GM23338 (cell line): ENCODE measurements around the gene XPC. TPM values are rescaled to one million over a fixed set of nuclear protein-coding genes. Genes with fewer than 3 reads are reported as not detected.

Experiments
- ATAC-seq: fragments of 200-7000 bp; cut with Tn5 transposase; 3 replicates; pipeline ENCODE4 v1.9.1; 2020
- DNase-seq: peaks from one replicate; pipeline ENCODE4 v3.0.0-alpha.2; 2015; ENCODE audit warnings: low spot score
- H2AFZ ChIP-seq: fragments of 200-600 bp; sonication (generic); 2 replicates; pipeline ENCODE4 v1.8.0; 2016; ENCODE audit warnings: antibody characterized with exemption, mild to moderate bottlenecking, moderate library complexity
- H3F3A ChIP-seq: fragments of 200-600 bp; sonication (generic); replicated peaks from 2 replicates; pipeline ENCODE4 v1.8.0; 2017; ENCODE audit warnings: antibody characterized with exemption, mixed run types, low read depth
- H3K27ac ChIP-seq: fragments of 200-600 bp; sonication (generic); 2 replicates; pipeline ENCODE4 v1.6.1; 2016; ENCODE audit warnings: low read depth
- H3K27me3 ChIP-seq: fragments of 200-600 bp; sonication (generic); 2 replicates; pipeline ENCODE4 v1.8.0; 2016; ENCODE audit warnings: mild to moderate bottlenecking, mixed run types, moderate library complexity; ENCODE audit not compliant: insufficient read depth
- H3K36me3 ChIP-seq: fragments of 200-600 bp; sonication (generic); 2 replicates; pipeline ENCODE4 v1.8.0; 2016; ENCODE audit warnings: mild to moderate bottlenecking; ENCODE audit not compliant: insufficient read depth
- H3K4me1 ChIP-seq: fragments of 200-600 bp; sonication (generic); 2 replicates; pipeline ENCODE4 v1.8.0; 2016; ENCODE audit warnings: mild to moderate bottlenecking, moderate library complexity; ENCODE audit not compliant: insufficient read depth
- H3K4me2 ChIP-seq: fragments of 200-600 bp; sonication (generic); 2 replicates; pipeline ENCODE4 v1.7.1; 2017; ENCODE audit warnings: mixed run types
- H3K4me3 ChIP-seq: fragments of 200-600 bp; sonication (generic); 2 replicates; pipeline ENCODE4 v1.6.1; 2016; ENCODE audit warnings: mixed run types
- H3K79me2 ChIP-seq: fragments of 200-600 bp; sonication (generic); replicated peaks from 2 replicates; pipeline ENCODE4 v1.8.0; 2017; ENCODE audit warnings: mild to moderate bottlenecking; ENCODE audit not compliant: insufficient read depth
- H3K9me2 ChIP-seq: fragments of 200-600 bp; sonication (generic); 2 replicates; pipeline ENCODE4 v1.8.0; 2017; ENCODE audit not compliant: insufficient read depth
- H4K20me1 ChIP-seq: fragments of 200-600 bp; sonication (generic); replicated peaks from 2 replicates; pipeline ENCODE4 v1.8.0; 2017; ENCODE audit warnings: mild to moderate bottlenecking; ENCODE audit not compliant: insufficient read depth
- H3K27ac Mint-ChIP-seq: 2 replicates; pipeline ENCODE4 v1.8.0; 2020; ENCODE audit warnings: inconsistent platforms, mild to moderate bottlenecking, moderate library complexity, mixed read lengths
- H3K27me3 Mint-ChIP-seq: 3 replicates; pipeline ENCODE4 v1.8.0; 2022; ENCODE audit warnings: low read depth, mild to moderate bottlenecking, moderate library complexity, mixed read lengths, inconsistent platforms; ENCODE audit not compliant: insufficient read depth, poor library complexity
- H3K36me3 Mint-ChIP-seq: 3 replicates; pipeline ENCODE4 v1.8.0; 2021; ENCODE audit warnings: low read depth, mild to moderate bottlenecking, inconsistent platforms, moderate library complexity, mixed read lengths
- H3K4me1 Mint-ChIP-seq: 3 replicates; pipeline ENCODE4 v1.8.0; 2020; ENCODE audit warnings: mild to moderate bottlenecking, inconsistent platforms, mixed read lengths
- H3K4me3 Mint-ChIP-seq: 3 replicates; pipeline ENCODE4 v1.8.0; 2021; ENCODE audit warnings: moderate library complexity, mild to moderate bottlenecking, inconsistent platforms, mixed read lengths
- H3K9me3 Mint-ChIP-seq: 3 replicates; pipeline ENCODE4 v1.8.0; 2020; ENCODE audit warnings: moderate library complexity, mild to moderate bottlenecking, inconsistent platforms, mixed read lengths
- CREB1 ChIP-seq: fragments of 250-450 bp; sonication (Bioruptor Pico); IDR thresholded peaks from 2 replicates; pipeline ENCODE4 v1.5.0; 2020; ENCODE audit warnings: low read depth, mild to moderate bottlenecking, moderate library complexity
- EZH2phosphoT487 ChIP-seq: fragments of 200-600 bp; sonication (generic); IDR thresholded peaks from one replicate; pipeline ENCODE4 v1.8.1; 2018; ENCODE audit warnings: antibody characterized with exemption; ENCODE audit not compliant: unreplicated experiment
- POLR2AphosphoS5 ChIP-seq: IDR thresholded peaks from 2 replicates; pipeline ENCODE4 v1.6.1; 2016; ENCODE audit warnings: antibody characterized with exemption, low read depth
- STAT1 ChIP-seq: IDR thresholded peaks from one replicate; pipeline ENCODE4 v1.6.1; 2016; ENCODE audit warnings: antibody characterized with exemption; ENCODE audit not compliant: unreplicated experiment
- ZNF114 ChIP-seq: fragments of 250-450 bp; sonication (Bioruptor Pico); IDR thresholded peaks from 2 replicates; pipeline ENCODE4 v1.5.0; 2020; ENCODE audit warnings: mild to moderate bottlenecking, moderate library complexity
- polyA plus RNA-seq: library from polyadenylated mRNA; unstranded; fragments of >200 nt; fragmentation: Nextera tagmentation; extraction: Ambion mirVana; gene quantifications from 2 replicates; pipeline ENCODE4 v1.2.1, GENCODE V29; 2016
- total RNA-seq: library from RNA; depleted of rRNA; stranded (reverse); fragments of >200 nt; shearing (Covaris generic); gene quantifications from 2 replicates; pipeline ENCODE4 v1.2.3, GENCODE V29; 2014
- TF ChIP-seq, protein P1 (sequence below): IDR thresholded peaks from one replicate; pipeline ENCODE4 v1.6.1; 2018; ENCODE audit warnings: antibody characterized with exemption; ENCODE audit not compliant: unreplicated experiment
- TF ChIP-seq, protein P2 (sequence below): fragments of 250-450 bp; sonication (Bioruptor Pico); IDR thresholded peaks from 2 replicates; pipeline ENCODE4 v1.5.0; 2020; ENCODE audit warnings: mild to moderate bottlenecking, moderate library complexity
- TF ChIP-seq, protein P3 (sequence below): IDR thresholded peaks from 2 replicates; pipeline ENCODE4 v1.6.1; 2016; ENCODE audit warnings: antibody characterized with exemption

XPC gene
- total and polyA plus RNA-seq, 2 experiments from 2014 or later: 34.9 to 41.5 TPM

DNA sequence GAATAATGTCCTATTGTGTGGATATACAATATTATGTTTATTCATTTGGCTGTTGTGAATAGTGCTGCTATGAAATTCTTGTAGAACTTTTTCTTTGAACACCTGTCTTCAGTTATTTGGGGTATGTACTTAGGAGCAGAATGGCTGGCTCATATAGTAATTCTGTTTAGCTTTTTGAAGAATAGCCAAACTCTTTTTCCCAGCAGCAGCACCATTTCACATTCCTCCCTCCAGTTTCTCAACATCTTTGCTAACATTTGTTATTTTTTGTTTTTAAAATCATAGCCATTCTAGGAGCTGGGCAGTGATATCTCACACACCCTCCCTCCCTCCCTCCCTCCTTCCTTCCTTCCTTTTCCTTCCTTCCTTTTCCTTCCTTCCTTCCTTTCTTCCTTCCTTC, 40.0 kb upstream of the XPC start:
- H3K27me3 ChIP-seq: no peaks in the 10 kb centered on the region
- no peaks in the 10 kb centered on the region for H3F3A ChIP-seq
- H3K36me3 ChIP-seq: no peaks in the 10 kb centered on the region; the same call in 1 of the 2 replicates
- Mint-ChIP-seq H3K4me1 (peaks cover 5% of the 10 kb centered on the region; the same call in 2 of the 3 replicates), H3K9me3 (peaks cover 32% of the 10 kb centered on the region), H3K27ac (no peak overlapping the region), H3K27me3 (peaks cover 7% of the 10 kb centered on the region), H3K4me3 (no peak overlapping the region), H3K36me3 (peaks cover 9% of the 10 kb centered on the region)
- 0 out of 2 replicates have a peak, but pooled peaks cover 3% of the 10 kb centered on the region for H3K9me2 ChIP-seq
- ATAC-seq (no peak), DNase-seq (no peak)
- TF ChIP-seq, protein P1, sequence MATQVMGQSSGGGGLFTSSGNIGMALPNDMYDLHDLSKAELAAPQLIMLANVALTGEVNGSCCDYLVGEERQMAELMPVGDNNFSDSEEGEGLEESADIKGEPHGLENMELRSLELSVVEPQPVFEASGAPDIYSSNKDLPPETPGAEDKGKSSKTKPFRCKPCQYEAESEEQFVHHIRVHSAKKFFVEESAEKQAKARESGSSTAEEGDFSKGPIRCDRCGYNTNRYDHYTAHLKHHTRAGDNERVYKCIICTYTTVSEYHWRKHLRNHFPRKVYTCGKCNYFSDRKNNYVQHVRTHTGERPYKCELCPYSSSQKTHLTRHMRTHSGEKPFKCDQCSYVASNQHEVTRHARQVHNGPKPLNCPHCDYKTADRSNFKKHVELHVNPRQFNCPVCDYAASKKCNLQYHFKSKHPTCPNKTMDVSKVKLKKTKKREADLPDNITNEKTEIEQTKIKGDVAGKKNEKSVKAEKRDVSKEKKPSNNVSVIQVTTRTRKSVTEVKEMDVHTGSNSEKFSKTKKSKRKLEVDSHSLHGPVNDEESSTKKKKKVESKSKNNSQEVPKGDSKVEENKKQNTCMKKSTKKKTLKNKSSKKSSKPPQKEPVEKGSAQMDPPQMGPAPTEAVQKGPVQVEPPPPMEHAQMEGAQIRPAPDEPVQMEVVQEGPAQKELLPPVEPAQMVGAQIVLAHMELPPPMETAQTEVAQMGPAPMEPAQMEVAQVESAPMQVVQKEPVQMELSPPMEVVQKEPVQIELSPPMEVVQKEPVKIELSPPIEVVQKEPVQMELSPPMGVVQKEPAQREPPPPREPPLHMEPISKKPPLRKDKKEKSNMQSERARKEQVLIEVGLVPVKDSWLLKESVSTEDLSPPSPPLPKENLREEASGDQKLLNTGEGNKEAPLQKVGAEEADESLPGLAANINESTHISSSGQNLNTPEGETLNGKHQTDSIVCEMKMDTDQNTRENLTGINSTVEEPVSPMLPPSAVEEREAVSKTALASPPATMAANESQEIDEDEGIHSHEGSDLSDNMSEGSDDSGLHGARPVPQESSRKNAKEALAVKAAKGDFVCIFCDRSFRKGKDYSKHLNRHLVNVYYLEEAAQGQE: no peak
- TF ChIP-seq, protein P2, sequence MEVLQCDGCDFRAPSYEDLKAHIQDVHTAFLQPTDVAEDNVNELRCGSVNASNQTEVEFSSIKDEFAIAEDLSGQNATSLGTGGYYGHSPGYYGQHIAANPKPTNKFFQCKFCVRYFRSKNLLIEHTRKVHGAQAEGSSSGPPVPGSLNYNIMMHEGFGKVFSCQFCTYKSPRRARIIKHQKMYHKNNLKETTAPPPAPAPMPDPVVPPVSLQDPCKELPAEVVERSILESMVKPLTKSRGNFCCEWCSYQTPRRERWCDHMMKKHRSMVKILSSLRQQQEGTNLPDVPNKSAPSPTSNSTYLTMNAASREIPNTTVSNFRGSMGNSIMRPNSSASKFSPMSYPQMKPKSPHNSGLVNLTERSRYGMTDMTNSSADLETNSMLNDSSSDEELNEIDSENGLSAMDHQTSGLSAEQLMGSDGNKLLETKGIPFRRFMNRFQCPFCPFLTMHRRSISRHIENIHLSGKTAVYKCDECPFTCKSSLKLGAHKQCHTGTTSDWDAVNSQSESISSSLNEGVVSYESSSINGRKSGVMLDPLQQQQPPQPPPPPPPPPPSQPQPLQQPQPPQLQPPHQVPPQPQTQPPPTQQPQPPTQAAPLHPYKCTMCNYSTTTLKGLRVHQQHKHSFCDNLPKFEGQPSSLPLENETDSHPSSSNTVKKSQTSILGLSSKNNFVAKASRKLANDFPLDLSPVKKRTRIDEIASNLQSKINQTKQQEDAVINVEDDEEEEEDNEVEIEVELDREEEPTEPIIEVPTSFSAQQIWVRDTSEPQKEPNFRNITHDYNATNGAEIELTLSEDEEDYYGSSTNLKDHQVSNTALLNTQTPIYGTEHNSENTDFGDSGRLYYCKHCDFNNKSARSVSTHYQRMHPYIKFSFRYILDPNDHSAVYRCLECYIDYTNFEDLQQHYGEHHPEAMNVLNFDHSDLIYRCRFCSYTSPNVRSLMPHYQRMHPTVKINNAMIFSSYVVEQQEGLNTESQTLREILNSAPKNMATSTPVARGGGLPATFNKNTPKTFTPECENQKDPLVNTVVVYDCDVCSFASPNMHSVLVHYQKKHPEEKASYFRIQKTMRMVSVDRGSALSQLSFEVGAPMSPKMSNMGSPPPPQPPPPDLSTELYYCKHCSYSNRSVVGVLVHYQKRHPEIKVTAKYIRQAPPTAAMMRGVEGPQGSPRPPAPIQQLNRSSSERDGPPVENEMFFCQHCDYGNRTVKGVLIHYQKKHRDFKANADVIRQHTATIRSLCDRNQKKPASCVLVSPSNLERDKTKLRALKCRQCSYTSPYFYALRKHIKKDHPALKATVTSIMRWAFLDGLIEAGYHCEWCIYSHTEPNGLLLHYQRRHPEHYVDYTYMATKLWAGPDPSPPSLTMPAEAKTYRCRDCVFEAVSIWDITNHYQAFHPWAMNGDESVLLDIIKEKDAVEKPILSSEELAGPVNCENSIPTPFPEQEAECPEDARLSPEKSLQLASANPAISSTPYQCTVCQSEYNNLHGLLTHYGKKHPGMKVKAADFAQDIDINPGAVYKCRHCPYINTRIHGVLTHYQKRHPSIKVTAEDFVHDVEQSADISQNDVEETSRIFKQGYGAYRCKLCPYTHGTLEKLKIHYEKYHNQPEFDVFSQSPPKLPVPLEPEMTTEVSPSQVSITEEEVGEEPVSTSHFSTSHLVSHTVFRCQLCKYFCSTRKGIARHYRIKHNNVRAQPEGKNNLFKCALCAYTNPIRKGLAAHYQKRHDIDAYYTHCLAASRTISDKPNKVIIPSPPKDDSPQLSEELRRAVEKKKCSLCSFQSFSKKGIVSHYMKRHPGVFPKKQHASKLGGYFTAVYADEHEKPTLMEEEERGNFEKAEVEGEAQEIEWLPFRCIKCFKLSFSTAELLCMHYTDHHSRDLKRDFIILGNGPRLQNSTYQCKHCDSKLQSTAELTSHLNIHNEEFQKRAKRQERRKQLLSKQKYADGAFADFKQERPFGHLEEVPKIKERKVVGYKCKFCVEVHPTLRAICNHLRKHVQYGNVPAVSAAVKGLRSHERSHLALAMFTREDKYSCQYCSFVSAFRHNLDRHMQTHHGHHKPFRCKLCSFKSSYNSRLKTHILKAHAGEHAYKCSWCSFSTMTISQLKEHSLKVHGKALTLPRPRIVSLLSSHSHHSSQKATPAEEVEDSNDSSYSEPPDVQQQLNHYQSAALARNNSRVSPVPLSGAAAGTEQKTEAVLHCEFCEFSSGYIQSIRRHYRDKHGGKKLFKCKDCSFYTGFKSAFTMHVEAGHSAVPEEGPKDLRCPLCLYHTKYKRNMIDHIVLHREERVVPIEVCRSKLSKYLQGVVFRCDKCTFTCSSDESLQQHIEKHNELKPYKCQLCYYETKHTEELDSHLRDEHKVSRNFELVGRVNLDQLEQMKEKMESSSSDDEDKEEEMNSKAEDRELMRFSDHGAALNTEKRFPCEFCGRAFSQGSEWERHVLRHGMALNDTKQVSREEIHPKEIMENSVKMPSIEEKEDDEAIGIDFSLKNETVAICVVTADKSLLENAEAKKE (CRISPR knock-in tag): no peak
- no peak for TF ChIP-seq EZH2phosphoT487
- no peak for TF ChIP-seq STAT1
- no peak for TF ChIP-seq POLR2AphosphoS5
- no peak for TF ChIP-seq ZNF114
- no peak for TF ChIP-seq CREB1 (CRISPR knock-in tag)
- TF ChIP-seq, protein P3, sequence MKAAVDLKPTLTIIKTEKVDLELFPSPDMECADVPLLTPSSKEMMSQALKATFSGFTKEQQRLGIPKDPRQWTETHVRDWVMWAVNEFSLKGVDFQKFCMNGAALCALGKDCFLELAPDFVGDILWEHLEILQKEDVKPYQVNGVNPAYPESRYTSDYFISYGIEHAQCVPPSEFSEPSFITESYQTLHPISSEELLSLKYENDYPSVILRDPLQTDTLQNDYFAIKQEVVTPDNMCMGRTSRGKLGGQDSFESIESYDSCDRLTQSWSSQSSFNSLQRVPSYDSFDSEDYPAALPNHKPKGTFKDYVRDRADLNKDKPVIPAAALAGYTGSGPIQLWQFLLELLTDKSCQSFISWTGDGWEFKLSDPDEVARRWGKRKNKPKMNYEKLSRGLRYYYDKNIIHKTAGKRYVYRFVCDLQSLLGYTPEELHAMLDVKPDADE: no peak
- no peak overlapping the region for H3K4me2 ChIP-seq
- no peak overlapping the region for H3K4me3 ChIP-seq
- H4K20me1 ChIP-seq: no peaks in the 10 kb centered on the region
- H3K4me1 ChIP-seq: no peaks in the 10 kb centered on the region
- H2AFZ ChIP-seq: no peak overlapping the region
- H3K27ac ChIP-seq: no peak overlapping the region
- H3K79me2 ChIP-seq: no peaks in the 10 kb centered on the region
